HCT116 (cell line): ENCODE results near the gene ST7L.

Experiments used
- POLR2A ChIP-seq: IDR thresholded peaks from 2 replicates; pipeline ENCODE4 v1.7.0; 2011; ENCODE audit warnings: borderline replicate concordance; ENCODE audit not compliant: insufficient read depth, insufficient read length; ENCODE audit errors: extremely low read depth
- TF ChIP-seq, protein P1 (sequence below), 3 experiments: fragments of 200-600 bp in 1 of 3; sonication (generic) in 1 of 3; IDR thresholded peaks in 2 of 3; conservative IDR thresholded peaks in 1 of 3; 2 replicates each; pipeline ENCODE4 v1.5.1; 2012 to 2017; ENCODE audit warnings: low read depth in 2 of 3, low read length in 2 of 3, antibody characterized with exemption in 1 of 3, borderline replicate concordance in 1 of 3, control low read depth in 1 of 3, mild to moderate bottlenecking in 1 of 3, mixed read lengths in 1 of 3, mixed run types in 1 of 3, moderate library complexity in 1 of 3; ENCODE audit not compliant: insufficient read depth in 1 of 3

GRCh38 chr1:112554411-112554810 is 64.5 kb downstream of the ST7L start:
- TF ChIP-seq, protein P1, sequence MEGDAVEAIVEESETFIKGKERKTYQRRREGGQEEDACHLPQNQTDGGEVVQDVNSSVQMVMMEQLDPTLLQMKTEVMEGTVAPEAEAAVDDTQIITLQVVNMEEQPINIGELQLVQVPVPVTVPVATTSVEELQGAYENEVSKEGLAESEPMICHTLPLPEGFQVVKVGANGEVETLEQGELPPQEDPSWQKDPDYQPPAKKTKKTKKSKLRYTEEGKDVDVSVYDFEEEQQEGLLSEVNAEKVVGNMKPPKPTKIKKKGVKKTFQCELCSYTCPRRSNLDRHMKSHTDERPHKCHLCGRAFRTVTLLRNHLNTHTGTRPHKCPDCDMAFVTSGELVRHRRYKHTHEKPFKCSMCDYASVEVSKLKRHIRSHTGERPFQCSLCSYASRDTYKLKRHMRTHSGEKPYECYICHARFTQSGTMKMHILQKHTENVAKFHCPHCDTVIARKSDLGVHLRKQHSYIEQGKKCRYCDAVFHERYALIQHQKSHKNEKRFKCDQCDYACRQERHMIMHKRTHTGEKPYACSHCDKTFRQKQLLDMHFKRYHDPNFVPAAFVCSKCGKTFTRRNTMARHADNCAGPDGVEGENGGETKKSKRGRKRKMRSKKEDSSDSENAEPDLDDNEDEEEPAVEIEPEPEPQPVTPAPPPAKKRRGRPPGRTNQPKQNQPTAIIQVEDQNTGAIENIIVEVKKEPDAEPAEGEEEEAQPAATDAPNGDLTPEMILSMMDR (IDR thresholded peaks at IDR 0.05 in 2 of 3, conservative IDR thresholded peaks at IDR 0.05 in 1 of 3; ENCODE audit: borderline replicate concordance in 1 of 3, insufficient read depth in 1 of 3, low read depth in 2 of 3, low read length in 2 of 3): no peak
- TF ChIP-seq POLR2A: no peak
